Neural crest cell (in vitro differentiated cells): ENCODE results near the gene RPA1. TPM values are rescaled to one million over a fixed set of nuclear protein-coding genes. Genes with fewer than 3 reads are reported as not detected.
"Not testable (repeated sequence)": the region's sequence is repeated elsewhere in the genome, so short reads cannot be mapped to it uniquely, and the experiment has no call there.

Experiments
- DNase-seq: peaks from one replicate; pipeline ENCODE4 v3.0.0; 2021; ENCODE audit warnings: low read depth, mixed read lengths, low spot score
- H3K27ac Mint-ChIP-seq: one replicate; pipeline ENCODE4 v1.8.0; 2021; ENCODE audit warnings: mild to moderate bottlenecking, mixed read lengths; ENCODE audit not compliant: unreplicated experiment
- H3K27me3 Mint-ChIP-seq: 2 replicates; pipeline ENCODE4 v1.8.0; 2021; ENCODE audit warnings: low read depth, mild to moderate bottlenecking, mixed read lengths
- H3K36me3 Mint-ChIP-seq: 2 replicates; pipeline ENCODE4 v1.8.0; 2021; ENCODE audit warnings: low read depth, mild to moderate bottlenecking, mixed read lengths
- H3K4me1 Mint-ChIP-seq: 2 replicates; pipeline ENCODE4 v1.8.0; 2021; ENCODE audit warnings: mixed read lengths
- H3K4me3 Mint-ChIP-seq: one replicate; pipeline ENCODE4 v1.8.0; 2021; ENCODE audit warnings: mild to moderate bottlenecking, mixed read lengths
- H3K9me3 Mint-ChIP-seq: 2 replicates; pipeline ENCODE4 v1.8.0; 2021; ENCODE audit warnings: mixed read lengths
- CTCF ChIP-seq: fragments of 200-600 bp; sonication (generic); conservative IDR thresholded peaks from 2 replicates; pipeline ENCODE4 v1.5.0; 2021; ENCODE audit warnings: antibody characterized with exemption, mild to moderate bottlenecking
- total RNA-seq: library from RNA; stranded (reverse); gene quantifications from 2 replicates; pipeline ENCODE4 v1.2.1, GENCODE V29; 2021

The RPA1 gene
- total RNA-seq, 1 donor from 2014 or later = 215 TPM

- Mint-ChIP-seq H3K4me3 (no peak overlapping the region), H3K27me3 (no peaks in the 10 kb centered on the region), H3K36me3 (peaks cover 5% of the 10 kb centered on the region), H3K4me1 (no peaks in the 10 kb centered on the region), H3K27ac (no peak overlapping the region), H3K9me3 (no peaks in the 10 kb centered on the region)
- no peak for DNase-seq
- TF ChIP-seq CTCF = no peak
These were observed 26.5 kb upstream of the RPA1 start for GRCh38 chr17:1803280-1803679.

- no peak overlapping the region for H3K4me3 Mint-ChIP-seq
- peaks cover 7% of the 10 kb centered on the region for H3K36me3 Mint-ChIP-seq
- no peak for TF ChIP-seq CTCF
- no peaks in the 10 kb centered on the region for H3K27me3 Mint-ChIP-seq
- H3K9me3 Mint-ChIP-seq = no peaks in the 10 kb centered on the region
- DNase-seq = no peak
- H3K4me1 Mint-ChIP-seq = no peaks in the 10 kb centered on the region
- H3K27ac Mint-ChIP-seq = no peak overlapping the region
These were observed 21.9 kb upstream of the RPA1 start for GRCh38 chr17:1807890-1808289.

- DNase-seq = no peak
- Mint-ChIP-seq H3K36me3 (peaks cover 3% of the 10 kb centered on the region), H3K4me3 (no peak overlapping the region), H3K9me3 (no peaks in the 10 kb centered on the region), H3K27ac (no peak overlapping the region), H3K27me3 (no peaks in the 10 kb centered on the region), H3K4me1 (no peaks in the 10 kb centered on the region)
- TF ChIP-seq CTCF = no peak
These were observed 21.2 kb upstream of the RPA1 start for GRCh38 chr17:1808644-1809043.

GRCh38 chr17:1809815-1810214 is 20.0 kb upstream of the RPA1 start:
- not testable (repeated sequence) for H3K4me1 Mint-ChIP-seq, H3K27ac Mint-ChIP-seq, H3K9me3 Mint-ChIP-seq, DNase-seq, H3K36me3 Mint-ChIP-seq, H3K4me3 Mint-ChIP-seq, H3K27me3 Mint-ChIP-seq

- DNase-seq = no peak
- Mint-ChIP-seq H3K27ac (no peak overlapping the region), H3K4me1 (no peaks in the 10 kb centered on the region), H3K9me3 (no peaks in the 10 kb centered on the region), H3K27me3 (no peaks in the 10 kb centered on the region), H3K4me3 (no peak overlapping the region), H3K36me3 (peaks cover 3% of the 10 kb centered on the region)
- no peak for TF ChIP-seq CTCF
These were observed 19.2 kb upstream of the RPA1 start for GRCh38 chr17:1810450-1811103.

GRCh38 chr17:1813088-1813487 is 16.7 kb upstream of the RPA1 start:
- H3K27me3 Mint-ChIP-seq = no peaks in the 10 kb centered on the region
- H3K4me1 Mint-ChIP-seq = no peaks in the 10 kb centered on the region
- H3K36me3 Mint-ChIP-seq = peaks cover 6% of the 10 kb centered on the region
- no peaks in the 10 kb centered on the region for H3K9me3 Mint-ChIP-seq
- H3K27ac Mint-ChIP-seq = no peak overlapping the region
- TF ChIP-seq CTCF = no peak
- no peak for DNase-seq
- H3K4me3 Mint-ChIP-seq = no peak overlapping the region
